B cell (primary cell): Measurements from ENCODE around the gene NME9. TPM values are rescaled to one million over a fixed set of nuclear protein-coding genes. Genes with fewer than 3 reads are reported as not detected.

Experiments
- ATAC-seq: fragments of 200-7000 bp; cut with Tn5 transposase; one replicate; pipeline ENCODE4 v1.10.0; 2021; ENCODE audit warnings: low read depth, mild to moderate bottlenecking, moderate number of reproducible peaks, moderate library complexity
- CTCF ChIA-PET: fragments of 350-600 bp; sonication (Branson Sonifier 250); formaldehyde crosslinking; loops from one replicate; lab custom pipeline; 2021; ENCODE audit warnings: antibody characterized with exemption, inconsistent platforms; lab: Charles Lee
- POLR2A ChIA-PET: fragments of 350-600 bp; sonication (Branson Sonifier 250); formaldehyde crosslinking; loops from one replicate; lab custom pipeline; 2021; ENCODE audit warnings: antibody characterized with exemption; lab: Charles Lee
- DNase-seq: peaks from one replicate; pipeline ENCODE4 v3.0.0; 2013
- H2AFZ ChIP-seq: 2 replicates; pipeline ENCODE4 v1.6.1; 2012; ENCODE audit warnings: mild to moderate bottlenecking, low read depth, low read length; ENCODE audit not compliant: insufficient read depth, poor library complexity, severe bottlenecking
- H3K27ac ChIP-seq, 2 donors: 1 replicate in 1 of 2; 2 replicates in 1 of 2; pipeline ENCODE4 v1.5.1; 2012 to 2013; ENCODE audit warnings: low read length in 2 of 2, mild to moderate bottlenecking in 2 of 2, moderate library complexity in 1 of 2
- H3K27me3 ChIP-seq, 4 experiments: fragments of 200-600 bp in 1 of 4; sonication (generic) in 1 of 4; replicated peaks in 1 of 4; 1 replicate in 2 of 4; 2 replicates in 2 of 4; pipeline versions ENCODE4 v1.6.1 to v1.7.0; 2013 to 2016; ENCODE audit warnings: low read length in 3 of 4, mild to moderate bottlenecking in 2 of 4, mixed read lengths in 1 of 4, moderate library complexity in 1 of 4; ENCODE audit not compliant: insufficient read depth in 4 of 4, control insufficient read depth in 3 of 4; ENCODE audit errors: control extremely low read depth in 1 of 4
- H3K36me3 ChIP-seq, 2 experiments: replicated peaks in 1 of 2; 1 replicate in 1 of 2; 2 replicates in 1 of 2; pipeline versions ENCODE4 v1.6.1 to v1.7.1; 2013; ENCODE audit warnings: low read length in 1 of 2; ENCODE audit not compliant: insufficient read depth in 2 of 2, control insufficient read depth in 1 of 2; ENCODE audit errors: control extremely low read depth in 1 of 2, extremely low read depth in 1 of 2
- H3K4me1 ChIP-seq, 2 donors: fragments of 200-600 bp in 1 of 2; sonication (generic) in 1 of 2; 1 replicate in 1 of 2; 2 replicates in 1 of 2; pipeline versions ENCODE4 v1.5.1 to v1.6.1; 2013 to 2017; ENCODE audit warnings: low read length in 2 of 2; ENCODE audit not compliant: control insufficient read depth in 2 of 2, insufficient read depth in 2 of 2
- H3K4me2 ChIP-seq: replicated peaks from 2 replicates; pipeline ENCODE3; 2012; ENCODE audit warnings: mild to moderate bottlenecking, low read depth, low read length; ENCODE audit not compliant: poor library complexity, severe bottlenecking
- H3K4me3 ChIP-seq, 5 experiments: fragments of 200-600 bp in 1 of 5; sonication (generic) in 1 of 5; 1 replicate in 3 of 5; 2 replicates in 2 of 5; pipeline versions ENCODE4 v1.5.1 to v1.7.0; 2011 to 2016; ENCODE audit warnings: low read length in 4 of 5, mild to moderate bottlenecking in 4 of 5, low read depth in 2 of 5, control low read depth in 1 of 5, moderate library complexity in 1 of 5; ENCODE audit not compliant: insufficient read depth in 1 of 5; ENCODE audit errors: control extremely low read depth in 1 of 5, extremely low read depth in 1 of 5
- H3K79me2 ChIP-seq: fragments of 200-600 bp; sonication (generic); one replicate; pipeline ENCODE4 v1.6.0; 2016; ENCODE audit warnings: low read length; ENCODE audit not compliant: control insufficient read depth, insufficient read depth
- H3K9ac ChIP-seq: fragments of 200-600 bp; sonication (generic); 2 replicates; pipeline ENCODE4 v1.6.1; 2017; ENCODE audit warnings: mild to moderate bottlenecking, low read length, moderate library complexity
- H3K9me3 ChIP-seq, 3 donors: one replicate each; pipeline versions ENCODE4 v1.6.1 to v1.7.1; 2013; ENCODE audit warnings: low read length in 2 of 3; ENCODE audit not compliant: control insufficient read depth in 2 of 3, insufficient read depth in 1 of 3; ENCODE audit errors: control extremely low read depth in 1 of 3
- H4K20me1 ChIP-seq: 2 replicates; pipeline ENCODE4 v1.6.0; 2012; ENCODE audit warnings: mild to moderate bottlenecking, low read length; ENCODE audit not compliant: insufficient read depth, control insufficient read depth, poor library complexity, severe bottlenecking
- H3K27ac Mint-ChIP-seq: one replicate; pipeline ENCODE4 v1.8.0; 2021; ENCODE audit warnings: mixed read lengths
- H3K27me3 Mint-ChIP-seq: one replicate; pipeline ENCODE4 v1.8.0; 2021; ENCODE audit warnings: mixed read lengths
- H3K4me1 Mint-ChIP-seq: one replicate; pipeline ENCODE4 v1.8.0; 2021; ENCODE audit warnings: mixed read lengths
- H3K4me3 Mint-ChIP-seq: one replicate; pipeline ENCODE4 v1.8.0; 2021; ENCODE audit warnings: mixed read lengths
- H3K9me3 Mint-ChIP-seq: one replicate; pipeline ENCODE4 v1.8.0; 2022; ENCODE audit warnings: mixed read lengths; ENCODE audit not compliant: insufficient read depth
- CTCF ChIP-seq: fragments of 200-600 bp; IDR thresholded peaks from one replicate; pipeline ENCODE4 v1.8.0; 2022; ENCODE audit warnings: antibody characterized with exemption, mild to moderate bottlenecking
- EZH2 ChIP-seq: IDR thresholded peaks from 2 replicates; pipeline ENCODE4 v1.6.1; 2012; ENCODE audit warnings: borderline replicate concordance, low read depth, mild to moderate bottlenecking, moderate library complexity, low read length; ENCODE audit not compliant: insufficient read depth, poor library complexity, severe bottlenecking
- WGBS: methylation state at CpG from one replicate; pipeline ENCODE4 v1.1.5; 2013; ENCODE audit warnings: missing lambda C conversion rate; ENCODE audit not compliant: insufficient coverage; 5-methylcytosine and 5-hydroxymethylcytosine counted together
- intact Hi-C: fragments of 100-400 bp; cut with micrococcal nuclease; formaldehyde crosslinking; loops from one replicate; pipeline ENCODE4 v1.10.0; 2022
- polyA plus RNA-seq: library from polyadenylated mRNA; depleted of rRNA; stranded (reverse); fragments of >200 nt; gene quantifications from 2 replicates; pipeline ENCODE4 v1.2.3, GENCODE V29; 2012
- total RNA-seq, 2 donors: library from RNA; stranded (reverse); fragments of 120-200 nt in 1 of 2; gene quantifications; 1 replicate in 1 of 2; 2 replicates in 1 of 2; pipeline versions ENCODE4 v1.2.3 to v1.2.4, GENCODE V29; 2013 to 2022

NME9 gene
- total and polyA plus RNA-seq, 2 donors (not counting 1 experiment from before 2014, with no cell fraction given): not detected

- no peak overlapping the region for H3K4me2 ChIP-seq
- Mint-ChIP-seq H3K27me3 (peaks cover 74% of the 10 kb centered on the region), H3K4me3 (no peak overlapping the region), H3K9me3 (peaks cover 5% of the 10 kb centered on the region), H3K4me1 (peaks cover 9% of the 10 kb centered on the region), H3K27ac (peak overlapping the region; percentile 32)
- H3K9ac ChIP-seq: no peak overlapping the region
- intact Hi-C loops: no loop called here
- POLR2A ChIA-PET: no interaction called here
- WGBS: 100% methylated on average over 4 of the region's 7 CpGs
- no peak for DNase-seq
- no peak overlapping the region for H3K4me3 ChIP-seq
- no peaks in the 10 kb centered on the region for H4K20me1 ChIP-seq
- H3K9me3 ChIP-seq: peaks cover 10 to 17% (median 11%) of the 10 kb centered on the region in 3 donors
- no peaks in the 10 kb centered on the region for H3K79me2 ChIP-seq
- H2AFZ ChIP-seq: no peak overlapping the region
- no peaks in the 10 kb centered on the region for H3K36me3 ChIP-seq
- H3K4me1 ChIP-seq: peaks cover 0 to 7% of the 10 kb centered on the region in 2 donors
- H3K27ac ChIP-seq: no peak overlapping the region
- H3K27me3 ChIP-seq: peaks cover 0 to 59% (median 40%) of the 10 kb centered on the region in 4 experiments
- no peak for ATAC-seq
- CTCF ChIA-PET: no interaction called here
- TF ChIP-seq EZH2: no peak
- TF ChIP-seq CTCF: no peak
Observed at GRCh38 chr3:138373087-138373735, 43.6 kb upstream of the NME9 start.
